BE2C (cell line): ENCODE data around the gene CRYBA1.

ENCODE experiments used
- DNase-seq: peaks from one replicate; pipeline ENCODE4 v3.0.0-alpha.2; 2020
- H3K27me3 ChIP-seq: fragments of 250-450 bp; sonication (Bioruptor Pico); 2 replicates; pipeline ENCODE4 v1.5.1; 2020; ENCODE audit warnings: mild to moderate bottlenecking
- H3K36me3 ChIP-seq: fragments of 250-450 bp; sonication (Bioruptor Pico); 2 replicates; pipeline ENCODE4 v1.5.1; 2020; ENCODE audit warnings: mild to moderate bottlenecking
- H3K4me1 ChIP-seq: fragments of 250-450 bp; sonication (Bioruptor Pico); 2 replicates; pipeline ENCODE4 v1.5.1; 2020
- H3K4me3 ChIP-seq: 2 replicates; pipeline ENCODE4 v1.5.1; 2011; ENCODE audit warnings: low read depth, low read length
- H3K9me3 ChIP-seq: fragments of 250-450 bp; sonication (Bioruptor Pico); 2 replicates; pipeline ENCODE4 v1.5.1; 2020
- TF ChIP-seq, protein P1 (sequence below): IDR thresholded peaks from 2 replicates; pipeline ENCODE4 v1.5.1; 2012; ENCODE audit warnings: mild to moderate bottlenecking, low read depth, low read length

Gene CRYBA1

DNA sequence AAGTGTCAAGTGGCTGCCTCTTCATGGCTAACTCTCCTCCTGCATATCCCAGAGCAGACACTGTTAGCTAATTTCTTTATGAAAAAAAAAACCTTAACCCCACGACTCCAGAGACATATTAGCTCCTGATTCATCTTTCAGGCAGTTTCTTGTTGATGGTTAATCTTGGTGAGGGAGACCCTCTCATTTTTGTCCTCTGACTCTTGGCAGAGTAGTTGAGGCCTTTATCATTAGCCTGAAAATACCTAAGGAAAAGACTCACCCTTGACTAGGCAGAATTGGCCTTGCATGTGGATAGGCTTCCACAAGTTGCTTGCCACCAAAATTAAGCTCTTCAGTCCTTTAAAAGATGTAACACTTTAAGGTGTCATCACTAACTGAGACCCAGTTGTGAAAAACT lies 4.0 kb downstream of the CRYBA1 start:
- Histone ChIP-seq H3K27me3 (no peaks in the 10 kb centered on the region), H3K4me1 (no peaks in the 10 kb centered on the region), H3K36me3 (peaks cover 5% of the 10 kb centered on the region; the same call in 1 of the 2 replicates), H3K9me3 (no peaks in the 10 kb centered on the region), H3K4me3 (no peak overlapping the region)
- no peak for DNase-seq
- TF ChIP-seq, protein P1, sequence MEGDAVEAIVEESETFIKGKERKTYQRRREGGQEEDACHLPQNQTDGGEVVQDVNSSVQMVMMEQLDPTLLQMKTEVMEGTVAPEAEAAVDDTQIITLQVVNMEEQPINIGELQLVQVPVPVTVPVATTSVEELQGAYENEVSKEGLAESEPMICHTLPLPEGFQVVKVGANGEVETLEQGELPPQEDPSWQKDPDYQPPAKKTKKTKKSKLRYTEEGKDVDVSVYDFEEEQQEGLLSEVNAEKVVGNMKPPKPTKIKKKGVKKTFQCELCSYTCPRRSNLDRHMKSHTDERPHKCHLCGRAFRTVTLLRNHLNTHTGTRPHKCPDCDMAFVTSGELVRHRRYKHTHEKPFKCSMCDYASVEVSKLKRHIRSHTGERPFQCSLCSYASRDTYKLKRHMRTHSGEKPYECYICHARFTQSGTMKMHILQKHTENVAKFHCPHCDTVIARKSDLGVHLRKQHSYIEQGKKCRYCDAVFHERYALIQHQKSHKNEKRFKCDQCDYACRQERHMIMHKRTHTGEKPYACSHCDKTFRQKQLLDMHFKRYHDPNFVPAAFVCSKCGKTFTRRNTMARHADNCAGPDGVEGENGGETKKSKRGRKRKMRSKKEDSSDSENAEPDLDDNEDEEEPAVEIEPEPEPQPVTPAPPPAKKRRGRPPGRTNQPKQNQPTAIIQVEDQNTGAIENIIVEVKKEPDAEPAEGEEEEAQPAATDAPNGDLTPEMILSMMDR: no peak

- H3K9me3 ChIP-seq: no peaks in the 10 kb centered on the region
- no peaks in the 10 kb centered on the region for H3K4me1 ChIP-seq
- DNase-seq: no peak
Measured at GRCh38 chr17:29251184-29251583, 4.5 kb downstream of the CRYBA1 start.

GRCh38 chr17:29252101-29252791 lies 5.6 kb downstream of the CRYBA1 start:
- H3K4me3 ChIP-seq: no peak overlapping the region
- H3K27me3 ChIP-seq: no peaks in the 10 kb centered on the region
- TF ChIP-seq, protein P1: peak; percentile 42
- no peaks in the 10 kb centered on the region for H3K4me1 ChIP-seq
- DNase-seq: no peak
- peaks cover 5% of the 10 kb centered on the region; the same call in 1 of the 2 replicates for H3K36me3 ChIP-seq
- H3K9me3 ChIP-seq: no peaks in the 10 kb centered on the region

More at GRCh38 chr17:29251184-29251583, 4.5 kb downstream of the CRYBA1 start:
- Histone ChIP-seq H3K27me3 (no peaks in the 10 kb centered on the region), H3K4me3 (no peak overlapping the region), H3K36me3 (peaks cover 5% of the 10 kb centered on the region; the same call in 1 of the 2 replicates)
- TF ChIP-seq, protein P1: no peak

DNA sequence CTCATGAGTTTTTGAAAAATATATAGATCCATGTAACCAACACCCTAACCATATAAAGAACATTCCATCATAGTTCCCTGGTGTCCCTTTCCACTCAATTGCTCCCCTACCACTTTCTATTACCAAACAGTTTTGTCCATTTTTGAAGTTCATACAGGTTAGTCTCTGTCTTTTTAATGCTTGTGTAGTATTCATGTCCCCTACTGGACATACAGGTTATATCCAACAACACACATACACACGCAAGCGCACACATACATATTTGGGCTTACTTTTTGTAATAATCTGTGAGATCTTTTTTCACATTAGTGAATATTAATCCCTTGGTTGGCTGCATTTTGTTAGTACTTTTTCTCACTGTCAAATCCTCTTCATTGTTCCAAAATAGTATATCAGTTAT lies 6.4 kb downstream of the CRYBA1 start:
- DNase-seq: no peak
- Histone ChIP-seq H3K4me1 (no peaks in the 10 kb centered on the region), H3K36me3 (peaks cover 5% of the 10 kb centered on the region; the same call in 1 of the 2 replicates), H3K4me3 (no peak overlapping the region), H3K9me3 (no peaks in the 10 kb centered on the region), H3K27me3 (no peaks in the 10 kb centered on the region)
- TF ChIP-seq, protein P1: no peak

DNA sequence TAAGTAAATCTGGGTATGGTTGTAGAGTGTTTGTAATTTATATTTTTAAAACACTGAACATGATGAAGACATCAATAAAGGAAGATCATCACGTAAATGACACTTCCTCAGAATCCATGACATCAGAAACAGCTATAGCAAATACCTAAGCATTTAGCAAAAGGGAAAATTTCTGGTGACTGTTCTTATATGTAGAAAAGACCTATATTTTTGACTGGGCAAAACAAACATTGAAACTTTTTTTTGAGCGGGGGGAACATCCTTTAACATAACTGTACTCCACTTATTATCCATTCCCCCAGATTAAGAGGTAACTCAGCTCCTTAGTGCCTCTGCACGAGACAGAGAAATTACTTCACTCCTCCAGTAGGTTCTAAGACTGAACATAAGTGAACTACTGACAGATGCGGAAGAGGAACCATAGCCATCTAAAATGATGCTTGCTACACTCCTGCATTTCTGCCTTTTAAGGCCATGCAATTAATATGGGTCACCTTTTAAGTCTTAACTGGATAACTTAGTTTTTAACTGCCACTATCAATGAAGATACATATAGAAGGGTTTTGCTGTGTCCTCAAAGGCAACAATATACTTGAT lies 9.4 kb downstream of the CRYBA1 start:
- TF ChIP-seq, protein P1: no peak
- Histone ChIP-seq H3K27me3 (no peaks in the 10 kb centered on the region), H3K9me3 (no peaks in the 10 kb centered on the region), H3K4me3 (no peak overlapping the region), H3K4me1 (no peaks in the 10 kb centered on the region), H3K36me3 (peaks cover 12% of the 10 kb centered on the region; the same call in 1 of the 2 replicates)
- no peak for DNase-seq
